Upper lobe of left lung (tissue), 6 donors: ENCODE results near the gene TLCD5. TPM values are rescaled to one million over a fixed set of nuclear protein-coding genes. Genes with fewer than 3 reads are reported as not detected.
A peak's percentile ranks its signal among the peaks of the same experiment; 100 is the strongest.

ENCODE experiments used
- ATAC-seq, 2 donors: fragments of 200-7000 bp; cut with Tn5 transposase; one replicate each; pipeline ENCODE4 v1.9.1; 2022; ENCODE audit warnings: mild to moderate bottlenecking in 2 of 2, moderate library complexity in 2 of 2; ENCODE audit not compliant: low FRiP score in 2 of 2
- DNase-seq, 2 donors: peaks; one replicate each; pipeline ENCODE4 v3.0.0-alpha.2; 2019 to 2020
- H3K27ac ChIP-seq, 4 donors: fragments of 200-600 bp; sonication (generic); one replicate each; pipeline ENCODE4 v1.5.1; 2016 to 2019
- H3K27me3 ChIP-seq, 4 donors: fragments of 200-600 bp; sonication (generic); one replicate each; pipeline ENCODE4 v1.5.1; 2017 to 2019
- H3K36me3 ChIP-seq, 4 donors: fragments of 200-600 bp; sonication (generic); one replicate each; pipeline ENCODE4 v1.5.1; 2016 to 2019
- H3K4me1 ChIP-seq, 4 donors: fragments of 200-600 bp; sonication (generic); one replicate each; pipeline ENCODE4 v1.5.1; 2018 to 2019
- H3K4me3 ChIP-seq, 4 donors: fragments of 200-600 bp; sonication (generic); one replicate each; pipeline ENCODE4 v1.5.1; 2017 to 2019; ENCODE audit warnings: mild to moderate bottlenecking in 2 of 4, moderate library complexity in 1 of 4
- H3K9me3 ChIP-seq, 4 donors: fragments of 200-600 bp; sonication (generic); one replicate each; pipeline ENCODE4 v1.5.1; 2018 to 2019
- EP300 ChIP-seq, 4 donors: sonication (generic); formaldehyde crosslinking; IDR thresholded peaks; one replicate each; pipeline ENCODE4 v1.5.1; 2017; ENCODE audit warnings: antibody characterized with exemption in 4 of 4, control low read depth in 2 of 4
- POLR2A ChIP-seq, 4 donors: fragments of 450-650 bp; IDR thresholded peaks; one replicate each; pipeline ENCODE4 v1.5.1; 2016 to 2017; ENCODE audit warnings: antibody characterized with exemption in 4 of 4, mild to moderate bottlenecking in 2 of 4
- POLR2AphosphoS5 ChIP-seq, 2 donors: sonication (generic); formaldehyde crosslinking; IDR thresholded peaks; one replicate each; pipeline ENCODE4 v1.5.1; 2017; ENCODE audit warnings: antibody characterized with exemption in 2 of 2
- WGBS, 2 donors: methylation state at CpG; one replicate each; pipeline ENCODE4 v1.1.5; 2017 to 2018; 5-methylcytosine and 5-hydroxymethylcytosine counted together
- total RNA-seq, 6 donors: library from RNA; depleted of rRNA in 4 of 6; stranded (reverse); fragments of >200 nt in 4 of 6; gene quantifications; one replicate each; pipeline versions ENCODE4 v1.1.0 to v1.2.1, GENCODE V29; 2016 to 2021
- TF ChIP-seq, protein P1 (sequence below), 6 experiments: fragments of 450-650 bp in 4 of 6; fragments of 200-600 bp in 2 of 6; sonication (generic) in 2 of 6; IDR thresholded peaks; one replicate each; pipeline ENCODE4 v1.5.1; 2016 to 2019; ENCODE audit warnings: antibody characterized with exemption in 6 of 6
- donor health status: DM: no; HTN: no; CAD: no; lungs with moderate emphysema.
- donor health status: DM: no; HTN: yes; CAD: no; lungs with severe emphysema.

Gene TLCD5
- total RNA-seq, 6 donors from 2014 or later, result 1.2 to 5.4 (median 3.1) TPM

DNA sequence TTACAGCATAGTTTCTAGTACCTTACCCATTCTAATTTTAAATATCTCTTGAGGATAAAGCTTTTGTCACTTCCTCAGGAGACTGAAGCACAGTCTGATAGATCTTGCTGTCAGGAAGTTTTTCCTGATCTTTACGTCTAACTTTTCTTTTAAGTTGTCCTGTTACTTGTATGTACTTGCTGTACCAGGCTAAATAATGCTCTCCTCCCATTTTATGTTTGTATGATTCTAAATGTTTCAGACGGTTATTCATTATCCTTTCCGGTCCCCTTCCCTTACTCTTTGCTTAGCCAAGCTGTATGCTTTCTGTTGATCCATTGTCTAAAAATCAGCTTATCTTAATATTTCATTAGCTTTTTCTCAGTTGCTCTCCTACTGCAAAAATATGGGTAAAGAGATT is 17.1 kb downstream of the TLCD5 start:
- Histone ChIP-seq H3K36me3 (no peaks in the 10 kb centered on the region), H3K4me3 (no peak overlapping the region), H3K4me1 (peaks cover 54 to 62% (median 58%) of the 10 kb centered on the region in 4 donors), H3K27me3 (no peaks in the 10 kb centered on the region), H3K27ac (no peak overlapping the region), H3K9me3 (no peaks in the 10 kb centered on the region)
- no peak for TF ChIP-seq POLR2A (IDR thresholded peaks at IDR 0.05)
- TF ChIP-seq POLR2AphosphoS5 (IDR thresholded peaks at IDR 0.05), result no peak
- no peak for TF ChIP-seq EP300 (IDR thresholded peaks at IDR 0.05)
- TF ChIP-seq, protein P1, sequence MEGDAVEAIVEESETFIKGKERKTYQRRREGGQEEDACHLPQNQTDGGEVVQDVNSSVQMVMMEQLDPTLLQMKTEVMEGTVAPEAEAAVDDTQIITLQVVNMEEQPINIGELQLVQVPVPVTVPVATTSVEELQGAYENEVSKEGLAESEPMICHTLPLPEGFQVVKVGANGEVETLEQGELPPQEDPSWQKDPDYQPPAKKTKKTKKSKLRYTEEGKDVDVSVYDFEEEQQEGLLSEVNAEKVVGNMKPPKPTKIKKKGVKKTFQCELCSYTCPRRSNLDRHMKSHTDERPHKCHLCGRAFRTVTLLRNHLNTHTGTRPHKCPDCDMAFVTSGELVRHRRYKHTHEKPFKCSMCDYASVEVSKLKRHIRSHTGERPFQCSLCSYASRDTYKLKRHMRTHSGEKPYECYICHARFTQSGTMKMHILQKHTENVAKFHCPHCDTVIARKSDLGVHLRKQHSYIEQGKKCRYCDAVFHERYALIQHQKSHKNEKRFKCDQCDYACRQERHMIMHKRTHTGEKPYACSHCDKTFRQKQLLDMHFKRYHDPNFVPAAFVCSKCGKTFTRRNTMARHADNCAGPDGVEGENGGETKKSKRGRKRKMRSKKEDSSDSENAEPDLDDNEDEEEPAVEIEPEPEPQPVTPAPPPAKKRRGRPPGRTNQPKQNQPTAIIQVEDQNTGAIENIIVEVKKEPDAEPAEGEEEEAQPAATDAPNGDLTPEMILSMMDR (IDR thresholded peaks at IDR 0.05), result no peak
- WGBS, 2 donors, result 41 to 50% methylated on average over 3 of the region's 3 CpGs
- DNase-seq (no peak), ATAC-seq (no peak)

- Histone ChIP-seq H3K27me3 (no peaks in the 10 kb centered on the region), H3K4me3 (no peak overlapping the region), H3K4me1 (peaks cover 58 to 66% (median 63%) of the 10 kb centered on the region in 4 donors), H3K36me3 (no peaks in the 10 kb centered on the region), H3K27ac (no peak overlapping the region), H3K9me3 (no peaks in the 10 kb centered on the region)
- DNase-seq, result no peak
- no peak for ATAC-seq
- WGBS, 2 donors, result 66 to 68% methylated on average over 3 of the region's 3 CpGs
- TF ChIP-seq POLR2A (IDR thresholded peaks at IDR 0.05), result no peak
- TF ChIP-seq, protein P1 (IDR thresholded peaks at IDR 0.05), result no peak
- no peak for TF ChIP-seq EP300 (IDR thresholded peaks at IDR 0.05)
- TF ChIP-seq POLR2AphosphoS5 (IDR thresholded peaks at IDR 0.05), result no peak
Measured at GRCh38 chr11:120342678-120343077, 17.6 kb downstream of the TLCD5 start.

DNA sequence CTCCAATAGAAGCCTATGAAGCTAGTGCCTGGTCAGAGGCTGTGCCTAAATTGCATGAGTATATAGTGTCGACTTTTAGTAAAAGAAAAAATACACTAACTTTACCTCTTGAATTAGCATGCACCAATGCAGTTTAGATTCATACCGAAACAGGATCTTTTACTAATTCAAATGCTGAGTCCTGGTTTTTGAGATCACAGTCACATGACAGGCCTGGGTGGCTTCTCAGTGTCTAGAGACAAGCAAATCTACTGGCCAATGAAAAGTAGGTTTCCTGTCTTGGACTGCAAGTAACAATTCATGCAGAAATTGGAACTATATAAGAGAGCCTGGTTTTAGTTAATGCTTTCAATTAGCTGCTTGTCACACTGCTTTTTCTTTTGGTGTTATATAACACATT is 18.3 kb downstream of the TLCD5 start:
- H3K9me3 ChIP-seq, result no peaks in the 10 kb centered on the region
- TF ChIP-seq, protein P1 (IDR thresholded peaks at IDR 0.05), result no peak
- no peak for TF ChIP-seq POLR2A (IDR thresholded peaks at IDR 0.05)
- TF ChIP-seq EP300 (IDR thresholded peaks at IDR 0.05), result no peak
- TF ChIP-seq POLR2AphosphoS5 (IDR thresholded peaks at IDR 0.05), result no peak
- H3K27ac ChIP-seq, result no peak overlapping the region
- no peak overlapping the region for H3K4me3 ChIP-seq
- ATAC-seq (peak in 1 of 2 donors; percentile 63), DNase-seq (no peak)
- H3K27me3 ChIP-seq, result no peaks in the 10 kb centered on the region
- WGBS, 2 donors, result 73 to 78% methylated on average over 2 of the region's 2 CpGs
- H3K4me1 ChIP-seq, result peaks cover 61 to 68% (median 65%) of the 10 kb centered on the region in 4 donors
- no peaks in the 10 kb centered on the region for H3K36me3 ChIP-seq

DNA sequence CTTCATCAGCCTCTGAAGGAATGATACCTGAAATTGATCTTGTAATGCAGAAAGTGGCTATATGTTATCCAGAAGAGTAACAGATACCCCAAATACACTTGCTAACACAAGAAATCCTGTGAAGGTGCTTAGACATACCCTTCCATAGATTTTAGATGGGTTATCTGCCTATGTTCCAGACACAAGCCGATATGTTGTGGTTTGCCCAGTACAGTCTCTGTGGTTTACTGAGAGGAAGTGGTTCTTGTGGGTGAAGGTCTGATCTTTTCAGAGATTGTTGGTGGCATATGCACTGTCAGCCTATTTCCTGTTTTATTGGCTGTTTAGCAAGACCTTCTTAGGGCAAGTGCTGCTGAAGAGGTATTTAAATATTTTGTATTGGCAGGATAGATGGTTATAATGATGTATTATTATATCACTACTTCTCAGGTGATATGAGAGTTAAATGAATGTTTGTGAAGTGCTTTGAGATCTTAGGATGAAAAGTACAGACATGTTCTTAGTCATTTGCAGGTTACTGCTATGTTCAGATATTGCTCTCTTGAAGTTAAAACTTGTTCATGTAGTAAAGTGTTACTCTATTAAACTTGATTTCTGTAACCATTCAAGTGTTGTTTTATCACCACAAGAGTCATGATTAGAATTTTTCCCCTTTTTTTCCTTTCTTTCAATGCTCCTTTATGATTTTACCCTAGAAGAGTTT is 19.4 kb downstream of the TLCD5 start:
- peak in 1 of 2 donors; percentile 77 for ATAC-seq
- WGBS, 2 donors, result 7 to 27% methylated on average over 1 of the region's 1 CpG
- H3K4me1 ChIP-seq, result peaks cover 64 to 79% (median 69%) of the 10 kb centered on the region in 4 donors
- DNase-seq, result no peak
- no peaks in the 10 kb centered on the region for H3K36me3 ChIP-seq
- H3K27ac ChIP-seq, result peak overlapping the region in 2 of 4 donors; percentile 30 to 45
- H3K27me3 ChIP-seq, result no peaks in the 10 kb centered on the region
- TF ChIP-seq POLR2A (IDR thresholded peaks at IDR 0.05) (no peak), POLR2AphosphoS5 (IDR thresholded peaks at IDR 0.05) (no peak), EP300 (IDR thresholded peaks at IDR 0.05) (no peak)
- TF ChIP-seq, protein P1 (IDR thresholded peaks at IDR 0.05), result no peak
- no peaks in the 10 kb centered on the region for H3K9me3 ChIP-seq
- no peak overlapping the region for H3K4me3 ChIP-seq

- no peak overlapping the region for H3K4me3 ChIP-seq
- ATAC-seq, result no peak
- 37 to 45% methylated on average over 1 of the region's 1 CpG for WGBS, 2 donors
- H3K27ac ChIP-seq, result peak overlapping the region in 2 of 4 donors; percentile 32 to 40
- no peak for DNase-seq
- no peak for TF ChIP-seq POLR2AphosphoS5 (IDR thresholded peaks at IDR 0.05)
- TF ChIP-seq, protein P1 (IDR thresholded peaks at IDR 0.05), result no peak
- TF ChIP-seq POLR2A (IDR thresholded peaks at IDR 0.05), result no peak
- TF ChIP-seq EP300 (IDR thresholded peaks at IDR 0.05), result no peak
- H3K36me3 ChIP-seq, result no peaks in the 10 kb centered on the region
- H3K9me3 ChIP-seq, result no peaks in the 10 kb centered on the region
- H3K4me1 ChIP-seq, result peaks cover 55 to 78% (median 66%) of the 10 kb centered on the region in 4 donors
- no peaks in the 10 kb centered on the region for H3K27me3 ChIP-seq
Measured at GRCh38 chr11:120346233-120346632, 21.1 kb downstream of the TLCD5 start.
